HG03064 (cell line): ENCODE data around the gene PSME4.

Source experiments
- ATAC-seq: cut with Tn5 transposase; IDR thresholded peaks from one replicate; pipeline ENCODE4 v1.9.1; 2021; ENCODE audit warnings: low read depth; ENCODE audit not compliant: unreplicated experiment

Gene PSME4, protein sequence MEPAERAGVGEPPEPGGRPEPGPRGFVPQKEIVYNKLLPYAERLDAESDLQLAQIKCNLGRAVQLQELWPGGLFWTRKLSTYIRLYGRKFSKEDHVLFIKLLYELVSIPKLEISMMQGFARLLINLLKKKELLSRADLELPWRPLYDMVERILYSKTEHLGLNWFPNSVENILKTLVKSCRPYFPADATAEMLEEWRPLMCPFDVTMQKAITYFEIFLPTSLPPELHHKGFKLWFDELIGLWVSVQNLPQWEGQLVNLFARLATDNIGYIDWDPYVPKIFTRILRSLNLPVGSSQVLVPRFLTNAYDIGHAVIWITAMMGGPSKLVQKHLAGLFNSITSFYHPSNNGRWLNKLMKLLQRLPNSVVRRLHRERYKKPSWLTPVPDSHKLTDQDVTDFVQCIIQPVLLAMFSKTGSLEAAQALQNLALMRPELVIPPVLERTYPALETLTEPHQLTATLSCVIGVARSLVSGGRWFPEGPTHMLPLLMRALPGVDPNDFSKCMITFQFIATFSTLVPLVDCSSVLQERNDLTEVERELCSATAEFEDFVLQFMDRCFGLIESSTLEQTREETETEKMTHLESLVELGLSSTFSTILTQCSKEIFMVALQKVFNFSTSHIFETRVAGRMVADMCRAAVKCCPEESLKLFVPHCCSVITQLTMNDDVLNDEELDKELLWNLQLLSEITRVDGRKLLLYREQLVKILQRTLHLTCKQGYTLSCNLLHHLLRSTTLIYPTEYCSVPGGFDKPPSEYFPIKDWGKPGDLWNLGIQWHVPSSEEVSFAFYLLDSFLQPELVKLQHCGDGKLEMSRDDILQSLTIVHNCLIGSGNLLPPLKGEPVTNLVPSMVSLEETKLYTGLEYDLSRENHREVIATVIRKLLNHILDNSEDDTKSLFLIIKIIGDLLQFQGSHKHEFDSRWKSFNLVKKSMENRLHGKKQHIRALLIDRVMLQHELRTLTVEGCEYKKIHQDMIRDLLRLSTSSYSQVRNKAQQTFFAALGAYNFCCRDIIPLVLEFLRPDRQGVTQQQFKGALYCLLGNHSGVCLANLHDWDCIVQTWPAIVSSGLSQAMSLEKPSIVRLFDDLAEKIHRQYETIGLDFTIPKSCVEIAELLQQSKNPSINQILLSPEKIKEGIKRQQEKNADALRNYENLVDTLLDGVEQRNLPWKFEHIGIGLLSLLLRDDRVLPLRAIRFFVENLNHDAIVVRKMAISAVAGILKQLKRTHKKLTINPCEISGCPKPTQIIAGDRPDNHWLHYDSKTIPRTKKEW (N-terminal part only)

DNA sequence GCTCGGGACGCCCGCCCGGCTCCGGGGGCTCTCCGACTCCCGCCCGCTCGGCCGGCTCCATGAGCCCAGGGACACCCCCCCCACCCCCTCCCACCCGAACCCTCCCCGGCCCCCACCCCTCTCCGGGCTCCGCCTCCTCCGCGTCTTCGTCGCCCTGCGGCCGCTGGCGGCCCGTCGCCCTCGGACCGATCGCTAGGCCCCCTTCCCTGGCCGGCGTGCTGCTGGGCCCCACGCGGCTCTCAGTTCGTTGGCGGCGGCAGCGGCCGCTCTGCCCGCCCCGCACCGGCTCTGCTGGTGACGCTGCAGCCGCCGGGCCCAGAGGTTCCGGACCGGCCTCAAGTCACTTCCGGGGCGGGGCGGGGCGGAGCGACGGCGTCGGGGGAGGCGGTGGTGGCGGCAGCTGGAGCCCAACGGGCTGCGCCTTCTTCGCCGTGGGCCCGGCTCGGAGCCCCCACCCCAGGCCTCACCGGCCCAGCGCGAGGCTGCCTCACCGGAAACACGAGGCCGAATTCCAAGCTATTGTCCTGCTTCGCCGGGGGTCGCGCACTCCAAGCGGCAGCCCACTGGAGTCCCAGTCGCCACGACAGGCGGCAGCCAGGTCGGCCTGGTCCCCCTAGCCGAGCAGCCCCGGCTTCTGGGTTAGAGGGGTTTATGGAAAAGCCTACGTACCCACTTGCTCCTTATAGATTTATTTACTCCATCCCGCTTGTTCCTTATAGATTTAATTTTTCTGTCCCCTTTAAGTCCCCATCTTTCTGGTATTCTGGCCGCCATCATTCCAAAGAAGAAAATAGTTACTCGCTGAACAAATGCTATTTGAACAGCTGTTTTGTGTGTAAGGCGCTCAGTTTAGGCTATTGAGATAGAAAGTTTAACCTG, at the start of gene PSME4:
Gene PSME4 (minus strand): TSS at position 270 of the 879 bp plus-strand sequence. CDS start 209 bp downstream, at position 61.
- peak; percentile 79 for ATAC-seq

DNA sequence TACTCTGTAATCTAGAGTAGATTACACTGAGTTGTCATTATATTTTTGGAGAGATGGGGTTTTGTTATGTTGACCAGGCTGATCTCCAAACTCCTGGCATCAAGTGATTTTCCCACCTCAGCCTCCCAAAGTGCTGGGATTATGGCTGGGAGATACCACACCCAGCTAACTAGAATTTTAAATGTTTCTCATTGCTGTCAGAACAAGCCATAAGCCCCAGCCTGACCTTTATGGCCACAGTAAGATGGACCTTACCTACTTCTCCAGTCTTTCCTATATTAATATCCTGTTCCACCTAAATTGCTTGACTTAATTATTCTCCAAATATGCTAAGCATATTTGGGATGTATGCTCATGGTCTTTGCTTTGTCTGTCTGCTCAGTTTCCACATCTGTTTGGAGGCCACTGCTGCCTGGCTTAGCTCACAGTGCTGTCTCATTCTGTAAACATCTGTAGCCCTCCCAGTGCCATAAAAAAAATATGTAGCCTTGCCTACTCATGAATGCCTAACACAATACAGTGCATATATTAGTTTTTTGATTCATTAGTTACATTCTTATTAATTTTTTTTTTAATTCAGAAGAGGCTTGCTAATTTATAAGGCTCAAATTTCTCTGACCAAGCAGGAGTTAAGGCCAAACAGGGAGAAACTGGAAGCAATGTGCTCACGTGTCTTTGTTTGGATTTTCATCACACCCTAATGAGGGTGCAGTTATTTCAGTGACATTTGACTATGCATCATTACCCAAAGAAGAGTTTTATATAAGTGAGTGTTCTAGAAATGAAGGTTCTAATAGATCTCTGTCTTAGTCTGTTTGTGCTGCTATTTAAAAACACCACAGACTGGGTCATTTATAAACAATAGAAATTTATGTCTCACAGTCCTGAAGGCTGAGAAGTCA, 45.3 kb upstream of the PSME4 start:
- ATAC-seq, result no peak

DNA sequence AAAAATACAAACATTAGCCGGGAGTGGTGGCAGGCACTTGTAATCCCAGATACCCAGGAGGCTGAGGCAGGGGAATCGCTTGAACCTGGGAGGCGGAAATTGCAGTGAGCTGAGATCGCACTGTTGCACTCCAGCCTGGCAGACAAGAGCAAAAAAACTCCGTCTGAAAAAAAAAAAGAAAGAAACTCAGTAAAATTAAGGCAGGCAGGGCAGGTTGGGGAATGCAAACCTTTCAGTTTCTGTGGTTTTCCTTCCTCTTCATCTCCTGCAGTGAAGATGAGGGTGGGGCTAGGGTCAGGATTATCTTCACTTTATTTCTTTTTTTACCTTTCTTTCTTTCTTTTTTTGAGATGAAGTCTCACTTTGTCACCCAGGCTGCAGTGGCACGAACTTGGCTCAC, 43.2 kb upstream of the PSME4 start:
- ATAC-seq, result no peak

DNA sequence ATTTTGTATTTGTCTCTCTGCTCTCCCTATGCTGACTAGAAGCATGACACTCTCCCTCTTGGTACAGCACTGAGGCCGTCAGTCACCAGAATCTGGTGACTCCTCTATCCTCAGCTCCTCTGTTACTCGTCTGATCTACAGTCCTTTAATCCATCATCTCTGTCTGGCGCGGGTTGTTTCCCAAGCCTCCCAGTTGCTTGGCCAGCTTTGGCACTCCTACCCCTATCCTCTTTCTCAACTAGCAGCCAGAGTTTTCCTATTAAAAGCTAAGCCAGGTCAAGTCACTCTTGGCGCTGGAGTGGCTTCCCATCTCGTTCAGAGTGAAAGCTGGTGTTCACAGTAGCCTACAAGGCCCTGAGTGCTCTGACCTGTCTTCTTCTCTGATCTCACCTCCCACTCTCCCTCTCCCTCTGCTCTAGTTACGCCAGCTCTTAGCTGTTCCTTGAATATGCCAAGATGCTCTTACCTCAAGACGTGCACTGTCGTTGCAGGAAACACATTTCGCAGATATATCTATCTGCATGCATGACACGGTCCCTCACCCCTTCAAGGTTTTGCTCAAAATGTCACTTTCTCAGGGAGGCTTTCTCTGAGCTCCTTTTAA, 41.8 kb upstream of the PSME4 start:
- ATAC-seq, result no peak

DNA sequence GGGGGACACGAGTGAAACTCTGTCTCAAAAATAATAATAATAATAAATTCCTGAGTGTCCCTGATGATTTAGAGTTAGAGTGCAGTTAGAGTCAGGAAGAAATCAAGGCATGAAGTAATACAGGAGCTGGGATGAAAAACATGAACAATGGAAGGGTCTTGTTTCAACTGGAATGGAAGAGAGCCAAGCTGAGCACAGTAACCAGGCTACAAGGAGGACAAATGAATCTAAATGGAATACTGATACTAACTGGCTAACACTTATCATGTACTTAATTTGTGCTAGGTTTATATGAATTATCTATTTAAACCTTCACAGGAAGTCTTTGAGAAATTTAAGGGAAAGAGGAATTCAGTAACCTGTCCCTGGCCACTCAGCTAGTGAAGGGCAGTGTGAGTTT, 38.8 kb upstream of the PSME4 start:
- no peak for ATAC-seq

DNA sequence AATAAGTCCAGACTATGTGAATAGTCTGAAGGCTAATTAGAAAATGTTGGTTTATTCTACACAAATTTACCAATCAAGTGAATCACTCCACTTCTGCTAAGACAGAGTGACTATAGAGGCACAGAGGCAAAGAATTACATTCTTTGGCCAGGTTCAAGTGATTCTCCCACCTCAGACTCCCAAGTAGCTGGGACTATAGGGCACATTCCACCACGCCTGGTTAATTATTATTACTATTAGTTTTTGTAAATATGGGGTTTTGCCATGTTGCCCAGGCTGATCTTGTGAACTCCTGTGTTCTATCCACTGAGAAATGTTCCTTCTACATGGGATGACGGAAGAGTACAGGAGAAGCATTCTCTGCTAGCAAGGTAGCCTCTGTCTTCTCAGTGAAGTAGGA, 37.6 kb upstream of the PSME4 start:
- ATAC-seq, result no peak

DNA sequence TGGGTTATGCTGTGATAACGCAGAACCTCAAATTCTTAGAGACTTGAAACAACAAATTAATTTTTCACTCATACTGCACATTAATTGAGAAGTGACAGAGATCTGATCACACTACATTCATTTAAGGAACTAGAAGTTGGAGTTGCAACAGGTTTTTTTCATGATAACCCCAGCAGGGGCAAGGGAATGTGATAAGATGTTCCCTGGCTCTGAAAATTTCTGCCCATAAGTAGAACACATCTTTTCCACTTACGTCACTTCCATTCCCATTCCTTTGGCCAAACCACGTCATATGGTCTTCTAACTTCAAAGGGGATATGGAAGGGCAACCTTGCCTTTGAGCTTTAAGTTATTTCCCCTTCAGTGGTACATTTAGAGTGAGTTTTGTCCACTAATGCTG, 29.7 kb upstream of the PSME4 start:
- no peak for ATAC-seq

DNA sequence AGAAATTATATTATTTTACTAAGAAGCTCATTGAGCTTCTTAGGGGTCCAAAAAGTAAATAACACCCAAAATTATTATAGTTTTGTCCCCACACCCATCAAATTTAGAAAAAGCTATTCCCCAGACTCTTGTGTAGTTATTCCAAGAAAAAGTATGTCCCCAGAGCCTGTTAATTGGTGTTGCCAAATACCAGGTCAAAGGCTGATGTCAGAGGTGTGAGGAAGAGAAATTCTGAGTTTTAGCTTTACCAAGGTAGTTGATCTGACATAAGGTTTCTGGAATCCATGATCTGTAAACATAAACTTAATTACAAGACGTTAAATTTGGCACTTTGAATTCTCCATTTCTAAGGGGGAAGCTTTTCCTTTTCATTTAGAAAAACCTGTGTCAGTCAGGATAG, 29.3 kb upstream of the PSME4 start:
- no peak for ATAC-seq

DNA sequence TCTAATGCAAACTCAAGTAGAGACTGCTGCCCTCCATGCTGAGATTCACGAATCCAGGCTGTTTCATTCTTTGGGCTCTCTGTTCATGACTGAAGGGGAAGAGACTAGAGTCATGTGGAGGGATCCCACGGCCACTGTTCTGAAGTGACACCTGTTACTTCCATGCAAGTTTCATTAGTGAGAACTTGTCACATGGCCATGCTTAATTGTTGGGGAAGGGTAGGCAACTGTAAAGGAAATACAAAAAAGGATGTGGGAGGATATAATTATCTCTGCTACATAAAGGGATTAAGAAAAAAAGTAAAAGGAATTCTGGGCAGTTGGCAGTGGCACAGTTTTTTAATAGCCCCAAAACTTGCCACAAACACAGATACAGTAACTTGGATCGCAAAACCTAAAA, 28.0 kb upstream of the PSME4 start:
- no peak for ATAC-seq

DNA sequence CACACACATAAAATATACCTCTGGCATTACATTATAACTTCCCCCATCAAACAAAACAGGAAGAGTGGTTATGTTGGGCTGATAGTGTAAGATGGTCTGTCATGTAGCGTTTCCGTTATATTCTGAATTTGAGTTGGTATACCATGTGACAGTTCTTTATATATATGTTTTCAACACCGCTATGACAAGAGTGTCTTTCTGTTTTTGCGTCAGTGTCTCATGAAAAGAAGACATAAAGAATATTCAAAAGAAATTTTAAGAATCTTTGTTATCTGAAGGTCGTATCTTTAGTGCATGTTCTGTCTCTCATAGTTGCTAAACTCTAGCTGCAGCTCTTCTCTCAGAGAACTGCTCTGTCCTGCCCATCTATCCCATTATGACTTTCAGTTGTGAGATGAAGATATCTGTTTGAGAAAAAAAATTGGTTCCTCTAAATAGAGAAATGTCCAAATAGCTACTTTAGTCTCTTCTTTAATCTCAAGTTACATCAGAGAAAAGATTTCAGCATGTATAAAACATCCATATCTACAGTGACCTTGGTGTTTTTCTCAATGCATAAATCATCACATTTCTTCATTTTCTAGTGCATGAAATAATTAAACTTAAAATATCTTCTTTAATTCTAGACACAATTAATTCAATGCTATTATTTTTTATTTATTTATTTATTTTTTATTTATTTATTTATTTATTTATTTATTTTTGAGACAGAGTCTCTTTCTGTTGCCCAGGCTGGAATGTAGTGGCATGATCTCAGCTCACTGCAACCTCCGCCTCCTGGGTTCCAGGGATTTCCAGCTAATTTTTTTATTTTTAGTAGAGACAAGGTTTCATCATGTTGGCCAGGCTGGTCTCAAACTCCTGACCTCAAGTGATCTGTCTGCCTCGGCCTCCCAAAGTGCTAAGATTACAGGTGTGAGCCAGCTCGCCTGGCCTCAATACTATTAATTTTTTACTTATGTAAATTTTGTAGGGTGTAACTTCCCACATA, 24.3 kb upstream of the PSME4 start:
- peak; percentile 86 for ATAC-seq

DNA sequence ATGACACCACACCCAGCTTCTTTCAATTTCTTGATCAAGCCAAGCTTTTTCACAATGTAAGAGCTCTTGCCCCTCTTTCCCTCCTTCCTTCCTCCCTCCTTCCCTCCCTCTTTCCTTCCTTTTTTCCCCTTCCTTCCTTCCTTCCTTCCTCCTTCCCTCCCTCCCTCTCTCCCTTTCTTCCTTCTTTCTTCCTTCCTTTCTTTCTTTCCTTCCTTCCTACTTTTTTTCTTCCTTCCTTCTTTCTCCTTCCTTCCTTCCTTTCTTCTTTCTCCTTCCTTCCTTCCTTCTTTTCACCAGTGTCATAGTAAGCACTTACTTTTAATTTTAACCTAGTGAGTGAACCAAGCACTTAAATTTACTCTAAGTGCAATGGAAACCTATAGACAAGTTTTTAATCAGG, 21.2 kb upstream of the PSME4 start:
- ATAC-seq, result no peak

DNA sequence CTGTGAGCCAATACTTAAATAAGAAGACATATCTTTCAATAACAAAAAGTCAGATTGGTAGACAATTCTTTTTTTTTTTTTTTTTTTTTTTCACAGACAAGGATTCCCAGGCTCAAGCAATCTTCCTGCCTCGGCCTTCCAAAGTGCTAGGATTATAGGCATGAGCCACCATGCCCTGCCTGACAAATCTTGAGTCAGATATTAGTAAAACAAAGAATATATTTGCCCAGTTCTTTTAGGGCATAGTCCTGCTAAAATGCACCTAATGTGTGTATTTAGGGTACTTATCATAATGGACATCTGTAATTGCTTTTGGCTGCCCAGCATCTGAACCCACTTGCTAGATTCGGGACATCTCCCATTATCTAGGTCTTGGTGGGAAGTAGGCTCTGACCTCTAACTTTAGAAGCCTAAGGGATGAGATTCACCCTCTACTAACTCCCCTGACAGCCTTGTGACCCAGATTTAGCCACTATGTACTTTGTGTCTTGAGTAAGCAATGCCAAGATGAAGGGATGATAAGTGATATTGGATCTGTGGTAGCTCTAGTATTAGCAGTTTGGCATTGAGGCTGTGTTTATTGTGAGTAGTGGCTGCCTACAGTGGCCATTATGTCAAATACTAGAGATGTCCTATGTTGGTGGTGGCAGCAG, 18.5 kb upstream of the PSME4 start:
- ATAC-seq, result no peak

DNA sequence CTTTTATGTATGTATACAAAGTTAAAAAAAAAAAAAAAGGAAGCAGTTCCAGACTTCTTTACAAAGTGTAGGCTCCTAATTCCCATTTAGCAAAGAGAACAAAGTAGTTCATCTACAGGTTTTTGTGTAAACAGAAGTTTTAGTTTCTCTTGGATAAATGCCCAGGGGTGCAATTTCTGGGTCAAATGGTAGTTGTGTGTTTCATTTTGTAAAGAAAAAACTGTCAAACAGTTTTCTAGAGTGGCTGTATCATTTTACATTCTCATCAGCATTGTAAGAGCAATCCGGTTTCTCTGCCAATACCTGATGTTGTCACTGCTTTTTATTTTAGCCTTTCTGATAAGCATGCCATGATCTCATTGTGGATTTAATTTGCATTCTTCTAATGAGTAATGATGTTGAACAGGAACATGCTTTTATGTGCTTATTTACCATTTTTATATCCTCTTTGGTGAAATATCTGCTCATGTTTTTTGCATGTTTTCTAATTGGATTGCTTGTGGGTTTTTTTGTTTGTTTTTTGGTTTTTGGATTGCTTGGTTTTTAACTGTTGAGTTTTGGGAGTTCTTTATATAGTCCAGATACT, 16.6 kb upstream of the PSME4 start:
- no peak for ATAC-seq

DNA sequence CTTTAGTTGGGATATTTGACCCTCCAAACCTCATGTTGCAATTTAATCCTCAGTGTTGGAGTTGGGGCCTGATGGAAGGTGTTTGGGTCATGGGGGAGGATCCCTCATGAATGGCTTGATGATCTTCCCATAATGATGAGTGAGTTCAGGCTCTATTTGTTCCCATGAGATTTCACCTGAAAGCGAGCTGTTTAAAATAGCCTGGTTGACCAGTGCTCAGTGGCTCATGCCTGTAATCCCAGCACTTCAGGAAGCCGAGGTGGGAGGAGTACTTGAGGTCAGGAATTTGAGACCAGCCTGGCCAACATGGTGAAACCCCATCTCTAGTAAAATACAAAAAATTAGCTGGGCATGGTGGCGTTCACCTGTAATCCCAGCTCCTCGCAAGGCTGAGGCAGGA, 14.9 kb upstream of the PSME4 start:
- ATAC-seq, result no peak

DNA sequence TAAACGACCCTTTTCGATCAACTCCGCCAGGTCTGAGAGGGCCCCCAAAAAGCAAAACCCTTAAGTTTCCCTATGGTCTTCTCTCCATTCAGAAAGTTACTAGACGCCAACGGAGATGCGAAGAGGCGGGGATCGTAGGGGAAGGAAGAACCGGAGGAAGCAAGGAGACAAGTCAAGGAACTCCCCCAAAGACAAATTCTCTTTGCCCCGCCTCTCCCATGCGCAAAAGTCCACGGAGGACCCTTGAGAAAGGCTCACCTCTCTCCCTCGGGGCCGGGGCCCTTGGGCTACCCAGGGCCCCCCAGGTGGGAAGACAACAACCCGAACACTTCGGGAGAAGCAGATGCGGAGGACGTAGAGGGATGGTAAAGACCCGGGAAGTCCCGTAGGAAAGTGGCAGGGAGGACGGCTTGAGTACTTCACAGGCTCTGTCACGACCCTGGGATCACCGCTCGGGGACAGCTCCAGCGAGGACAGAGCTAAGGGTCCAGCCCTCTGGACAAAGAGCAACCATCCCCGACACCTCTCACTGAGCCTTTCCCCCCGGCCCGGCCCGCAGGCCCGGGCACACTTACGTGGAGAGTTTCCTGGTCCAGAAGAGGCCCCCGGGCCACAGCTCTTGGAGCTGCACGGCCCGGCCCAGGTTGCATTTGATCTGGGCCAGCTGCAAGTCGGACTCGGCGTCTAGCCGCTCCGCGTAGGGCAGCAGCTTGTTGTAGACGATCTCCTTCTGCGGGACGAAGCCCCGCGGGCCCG, 647 bp downstream of the PSME4 start:
- ATAC-seq, result peak; percentile 28
